Measurements from ENCODE around the gene AJAP1.

AJAP1 gene

DNA sequence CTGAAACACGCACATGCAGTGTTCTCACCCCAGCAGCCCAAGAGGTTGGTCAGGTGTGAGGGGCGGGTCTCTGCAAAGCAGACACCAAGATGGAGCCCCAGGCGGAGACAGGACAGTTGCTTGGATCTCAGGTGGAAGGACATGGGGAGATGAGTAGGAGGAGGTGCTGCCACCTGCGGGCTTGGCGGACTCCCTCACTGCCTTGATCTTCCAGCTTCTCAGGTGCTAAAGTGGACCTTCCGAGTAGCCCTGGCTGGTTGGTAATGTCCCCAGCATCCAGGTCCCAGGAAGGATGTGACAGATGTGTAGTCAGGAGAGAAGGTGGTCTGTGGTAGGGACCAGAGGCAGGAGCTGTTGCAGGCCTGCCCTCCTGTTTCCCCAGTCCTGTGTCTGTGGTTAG lies 114.1 kb downstream of the AJAP1 start:
- in situ Hi-C loops (cut with MboI; ENCODE audit: low sequenced_read_pairs) = no loop called here

DNA sequence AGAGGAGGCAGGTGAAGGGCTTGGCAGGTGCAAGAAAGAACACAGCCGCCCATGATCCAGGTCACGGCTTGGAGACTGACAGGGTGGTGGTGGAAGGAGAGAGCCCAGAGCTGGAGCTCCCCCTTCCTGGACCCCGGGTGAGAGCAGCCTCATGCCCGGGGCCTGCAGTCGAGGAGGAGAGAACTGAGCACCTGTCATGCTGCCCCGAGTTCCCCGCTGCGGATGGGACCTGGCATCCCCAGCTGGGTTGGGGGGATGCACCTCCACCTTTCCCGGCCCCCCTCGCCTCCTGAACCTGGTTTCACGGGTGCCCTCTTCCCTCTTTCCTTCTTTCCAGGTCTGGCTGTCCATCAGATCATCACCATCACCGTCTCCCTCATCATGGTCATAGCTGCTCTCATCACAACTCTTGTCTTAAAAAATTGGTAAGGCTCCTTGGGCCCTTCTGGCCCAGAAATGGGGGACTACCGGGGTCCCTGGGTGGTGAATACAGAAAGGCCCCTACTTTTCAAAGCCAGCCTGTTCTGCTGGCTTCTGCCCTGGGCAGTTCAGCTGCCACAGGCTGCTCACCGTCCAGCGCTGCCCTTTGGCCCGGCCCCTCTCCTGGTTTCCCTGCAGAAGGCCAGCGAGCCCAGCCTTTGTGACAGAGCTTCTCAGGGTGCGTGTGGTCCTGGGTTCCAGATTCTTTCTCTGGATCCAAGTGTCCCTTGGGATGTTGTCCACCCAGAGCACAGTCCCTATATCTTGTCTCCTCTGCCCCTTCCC lies 115.3 kb downstream of the AJAP1 start:
- in situ Hi-C loops (cut with MboI; ENCODE audit: low sequenced_read_pairs) = no loop called here

DNA sequence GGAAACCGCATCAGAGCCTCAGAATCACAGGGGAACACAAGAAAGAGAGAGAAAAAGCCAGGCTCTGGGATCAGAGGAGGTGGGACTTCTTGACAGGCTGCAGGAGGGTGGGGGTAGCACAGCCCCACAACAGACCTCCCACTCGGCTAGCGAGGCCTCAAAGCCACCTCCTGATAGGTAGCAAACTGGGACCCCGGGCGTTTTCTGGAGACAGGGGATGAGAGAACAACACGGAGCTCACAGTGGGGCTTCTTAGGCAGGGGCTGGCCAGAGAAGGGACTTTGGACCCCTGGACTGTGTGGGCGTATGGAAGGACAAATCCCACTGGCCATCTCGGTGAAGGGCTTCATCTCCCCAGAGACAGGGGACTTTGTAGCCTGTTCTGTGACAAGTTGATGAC lies 116.3 kb downstream of the AJAP1 start:
- in situ Hi-C loops (cut with MboI; ENCODE audit: low sequenced_read_pairs) = no loop called here

DNA sequence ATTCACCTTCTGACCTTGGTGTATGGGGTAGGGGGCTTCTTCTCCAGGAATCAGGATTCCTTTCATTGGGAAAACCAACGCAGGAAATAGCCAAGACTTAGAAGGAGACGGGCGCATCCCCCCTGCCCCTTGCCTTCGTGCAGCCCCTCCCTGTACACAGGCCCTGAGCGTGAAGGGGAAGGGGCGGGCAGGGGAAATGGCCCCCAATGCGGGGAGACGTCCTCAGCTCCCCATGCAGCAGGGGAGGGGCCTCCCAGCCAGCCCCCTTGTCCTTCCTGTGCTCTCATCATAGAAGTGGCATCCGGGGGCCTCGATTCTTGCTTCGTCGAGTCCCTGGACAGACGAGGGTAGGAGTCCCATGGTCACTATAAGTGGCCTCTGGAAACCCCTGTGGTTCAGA lies 116.9 kb downstream of the AJAP1 start:
- in situ Hi-C loops (cut with MboI; ENCODE audit: low sequenced_read_pairs) = no loop called here

DNA sequence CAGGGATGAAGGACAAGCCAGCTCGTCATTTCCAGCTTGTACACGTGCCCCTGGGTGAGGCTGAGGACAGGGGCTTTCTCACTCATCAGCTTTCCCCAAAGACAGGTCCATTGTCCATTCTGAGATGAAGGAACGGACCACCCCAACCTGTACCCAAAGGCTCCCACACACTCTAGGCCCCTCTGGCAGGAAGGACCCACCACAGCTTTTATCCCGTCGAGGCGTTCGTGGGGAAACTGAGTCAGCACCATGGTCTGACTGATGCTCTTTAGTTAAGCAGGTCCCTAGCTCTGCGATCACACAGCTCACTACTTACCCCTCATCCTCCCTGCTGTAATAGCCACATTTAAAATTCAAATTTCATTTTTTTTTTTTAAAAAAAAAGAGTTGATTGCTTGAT lies 117.3 kb downstream of the AJAP1 start:
- in situ Hi-C loops (cut with MboI; ENCODE audit: low sequenced_read_pairs) = no loop called here

DNA sequence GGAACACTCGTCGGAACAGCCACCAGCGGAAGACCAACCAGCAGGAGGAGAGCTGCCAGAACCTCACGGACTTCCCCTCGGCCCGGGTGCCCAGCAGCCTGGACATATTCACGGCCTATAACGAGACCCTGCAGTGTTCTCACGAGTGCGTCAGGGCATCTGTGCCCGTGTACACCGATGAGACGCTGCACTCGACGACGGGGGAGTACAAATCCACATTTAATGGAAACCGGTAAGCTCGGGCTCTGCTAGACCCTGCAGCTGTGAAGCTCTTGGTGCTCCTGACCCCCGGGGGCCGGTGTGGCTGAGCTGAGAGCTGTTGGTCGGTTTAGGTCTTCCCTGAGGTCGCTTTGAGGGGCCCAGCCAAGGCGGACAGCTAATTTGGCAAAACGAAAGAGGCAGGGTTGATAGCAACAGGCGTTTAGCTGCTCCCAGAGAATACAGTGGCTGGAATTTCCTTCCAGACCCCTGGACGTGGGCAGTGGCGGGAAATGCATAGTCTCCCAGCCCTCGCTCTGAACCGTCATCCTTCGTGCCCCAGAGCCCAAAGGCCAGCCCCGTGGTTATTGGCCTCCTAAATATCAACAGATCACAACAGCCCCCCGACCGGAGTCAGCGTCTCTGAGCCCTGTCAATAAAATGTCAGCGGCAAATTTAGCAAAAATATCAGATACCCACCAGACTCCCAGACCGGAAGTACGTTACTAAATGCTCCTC lies 118.0 kb downstream of the AJAP1 start:
- in situ Hi-C loops (cut with MboI; ENCODE audit: low sequenced_read_pairs) = no loop called here

DNA sequence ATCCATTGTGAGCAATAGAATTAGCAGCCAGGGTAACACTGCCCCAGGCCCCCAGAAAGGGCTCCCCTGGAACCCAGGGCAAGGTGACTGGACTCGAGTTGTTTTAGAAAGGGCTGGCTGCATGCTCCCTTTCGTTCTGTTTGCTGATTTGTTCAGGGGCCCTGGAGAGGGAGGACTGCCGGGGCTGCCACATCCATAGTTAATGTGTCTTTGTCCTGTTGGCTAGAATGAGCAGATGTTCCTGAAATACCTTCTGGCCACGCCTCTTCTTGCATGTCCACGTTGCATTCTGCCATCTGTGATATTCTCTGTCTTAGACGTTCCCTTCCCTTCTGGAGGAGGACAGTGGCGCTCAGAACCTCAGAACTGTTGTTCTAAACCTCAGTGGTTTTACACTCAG lies 118.8 kb downstream of the AJAP1 start:
- in situ Hi-C loops (cut with MboI; ENCODE audit: low sequenced_read_pairs) = no loop called here

DNA sequence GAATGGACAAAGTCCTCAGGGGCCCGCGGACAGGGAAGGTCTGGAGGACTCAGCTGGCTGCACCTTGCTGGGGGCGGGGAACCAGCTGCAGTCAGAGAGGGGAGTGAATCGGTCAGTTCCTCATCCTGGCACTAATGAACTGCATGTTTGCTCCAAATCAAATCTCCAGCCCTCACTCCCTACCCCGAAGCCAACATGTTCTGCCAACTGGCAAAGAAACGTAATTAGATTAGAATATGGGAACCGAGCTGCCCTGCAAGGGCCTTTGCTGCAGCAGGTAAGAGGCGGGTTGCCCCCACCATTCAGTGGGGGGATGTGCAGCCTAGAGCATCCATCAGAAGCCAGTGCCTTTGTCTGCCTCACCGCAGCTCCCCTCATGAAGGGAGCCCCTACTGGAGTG lies 121.1 kb downstream of the AJAP1 start:
- in situ Hi-C loops (cut with MboI; ENCODE audit: low sequenced_read_pairs) = no loop called here

DNA sequence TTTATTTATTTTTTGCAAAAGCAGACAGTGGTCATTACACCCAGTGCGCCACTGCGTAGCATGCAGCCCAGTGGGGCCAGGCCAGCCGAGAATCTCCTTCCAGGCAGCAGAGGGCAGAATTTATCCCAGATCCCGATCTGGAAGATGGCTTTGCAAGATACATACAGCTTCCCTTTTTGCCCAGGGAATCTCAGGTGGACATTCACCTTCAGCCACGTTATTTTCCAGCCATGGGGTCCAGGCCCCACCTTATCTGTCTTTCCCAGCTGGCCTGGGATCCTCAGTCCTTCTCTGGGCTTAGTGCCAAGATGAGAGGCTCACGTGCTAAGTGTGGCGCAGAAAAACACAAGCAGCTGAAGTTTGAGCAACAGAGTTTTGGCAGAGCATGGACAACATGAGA lies 123.6 kb downstream of the AJAP1 start:
- in situ Hi-C loops (cut with MboI; ENCODE audit: low sequenced_read_pairs) = no loop called here

DNA sequence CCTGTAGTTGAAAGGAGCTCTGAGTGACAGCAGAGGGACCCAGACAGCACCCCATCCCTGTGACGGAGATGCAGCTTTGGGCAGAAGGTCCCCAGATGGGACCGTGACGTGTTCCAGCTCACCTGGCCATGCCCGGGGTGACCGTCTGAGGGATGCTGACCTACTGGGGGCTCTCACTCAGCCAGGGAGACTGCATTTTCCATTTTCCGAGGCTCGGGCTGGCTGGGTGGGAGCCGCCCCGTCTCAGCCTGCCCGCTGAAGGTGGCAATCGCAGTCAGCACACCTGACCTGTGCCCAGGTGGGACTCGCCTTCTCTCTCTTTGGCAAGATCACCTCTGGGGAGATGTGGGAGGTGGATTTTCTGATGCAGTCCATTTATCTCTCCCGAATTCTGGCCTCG lies 127.2 kb downstream of the AJAP1 start:
- in situ Hi-C loops (cut with MboI; ENCODE audit: low sequenced_read_pairs) = no loop called here

DNA sequence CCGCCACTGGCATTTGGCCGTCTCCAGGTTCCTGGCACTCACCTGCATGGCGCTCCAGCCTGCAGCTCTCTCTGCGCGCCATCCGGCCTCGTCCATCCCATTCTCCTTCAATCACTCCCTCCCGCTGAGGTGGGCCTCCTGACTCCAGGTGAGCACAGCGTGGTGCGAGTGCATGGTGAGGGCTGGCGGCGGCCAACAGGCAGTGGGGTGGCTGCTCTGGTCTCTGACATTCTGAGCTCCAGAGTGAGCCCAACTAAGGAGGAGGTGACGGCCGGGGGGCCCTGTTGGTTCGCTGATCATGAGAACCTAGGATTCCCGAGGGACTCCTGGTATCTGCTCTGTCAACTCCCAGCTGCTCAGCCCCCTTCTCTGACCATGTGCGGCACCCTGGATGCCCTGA lies 130.4 kb downstream of the AJAP1 start:
- in situ Hi-C loops (cut with MboI; ENCODE audit: low sequenced_read_pairs) = no loop called here

DNA sequence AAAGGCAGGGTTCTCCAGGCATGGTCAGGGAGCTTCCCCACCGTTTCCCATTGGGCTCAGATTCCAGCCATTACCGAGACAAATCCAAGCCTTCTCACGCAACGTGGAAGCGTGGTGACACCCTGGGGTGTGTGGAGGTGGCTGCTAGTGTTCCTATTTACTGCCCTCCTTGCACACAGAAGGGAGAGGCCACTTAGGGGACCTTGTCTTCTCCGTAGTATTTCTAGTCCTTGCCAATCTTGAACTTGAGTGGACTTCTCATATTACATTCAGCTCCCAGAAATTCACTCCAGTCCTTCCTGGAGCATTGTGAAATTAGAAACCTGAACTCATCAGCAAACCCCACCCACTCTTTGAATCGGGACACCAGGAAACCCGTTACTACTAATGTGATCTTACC lies 131.6 kb downstream of the AJAP1 start:
- in situ Hi-C loops (cut with MboI; ENCODE audit: low sequenced_read_pairs) = no loop called here

DNA sequence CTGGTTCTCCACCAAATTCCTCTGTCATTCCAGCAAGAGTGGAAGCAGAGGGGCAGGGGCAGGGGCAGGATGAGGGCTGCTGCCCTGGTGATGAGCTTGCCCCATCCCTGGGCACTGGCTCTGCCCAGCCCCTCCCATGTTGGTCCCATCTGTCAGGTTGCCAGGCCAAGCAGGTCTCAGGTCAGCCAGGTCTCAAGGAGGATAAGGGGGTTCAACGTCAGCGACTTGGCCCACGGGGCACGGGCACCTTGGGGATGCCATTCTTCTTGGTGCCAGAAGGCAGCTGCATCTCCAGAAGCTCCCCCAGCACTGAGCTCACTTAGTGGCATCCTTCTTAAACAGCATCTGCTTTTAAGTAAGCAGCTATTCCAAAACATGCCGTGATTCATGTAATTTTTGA lies 133.1 kb downstream of the AJAP1 start:
- in situ Hi-C loops (cut with MboI; ENCODE audit: low sequenced_read_pairs) = no loop called here

DNA sequence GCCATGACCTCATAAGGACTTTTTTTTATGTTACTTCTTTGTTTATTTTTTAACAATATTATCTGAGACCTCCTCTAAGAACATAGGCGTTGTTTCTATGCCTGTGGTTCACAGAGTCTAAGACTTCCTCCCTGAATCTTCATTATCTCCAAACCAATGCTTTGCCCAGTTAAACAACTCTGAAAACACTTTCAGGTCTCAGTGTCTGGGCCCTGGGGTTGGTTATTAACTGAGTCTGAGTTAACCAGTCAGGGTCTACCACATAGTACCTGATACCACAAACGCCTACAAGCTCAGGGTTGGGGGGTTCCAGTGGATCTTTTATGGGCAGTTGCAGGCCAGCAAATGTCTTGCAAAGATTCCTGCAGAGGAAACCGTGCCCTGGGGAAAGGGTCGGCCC lies 138.2 kb downstream of the AJAP1 start:
- in situ Hi-C loops (cut with MboI; ENCODE audit: low sequenced_read_pairs) = no loop called here

DNA sequence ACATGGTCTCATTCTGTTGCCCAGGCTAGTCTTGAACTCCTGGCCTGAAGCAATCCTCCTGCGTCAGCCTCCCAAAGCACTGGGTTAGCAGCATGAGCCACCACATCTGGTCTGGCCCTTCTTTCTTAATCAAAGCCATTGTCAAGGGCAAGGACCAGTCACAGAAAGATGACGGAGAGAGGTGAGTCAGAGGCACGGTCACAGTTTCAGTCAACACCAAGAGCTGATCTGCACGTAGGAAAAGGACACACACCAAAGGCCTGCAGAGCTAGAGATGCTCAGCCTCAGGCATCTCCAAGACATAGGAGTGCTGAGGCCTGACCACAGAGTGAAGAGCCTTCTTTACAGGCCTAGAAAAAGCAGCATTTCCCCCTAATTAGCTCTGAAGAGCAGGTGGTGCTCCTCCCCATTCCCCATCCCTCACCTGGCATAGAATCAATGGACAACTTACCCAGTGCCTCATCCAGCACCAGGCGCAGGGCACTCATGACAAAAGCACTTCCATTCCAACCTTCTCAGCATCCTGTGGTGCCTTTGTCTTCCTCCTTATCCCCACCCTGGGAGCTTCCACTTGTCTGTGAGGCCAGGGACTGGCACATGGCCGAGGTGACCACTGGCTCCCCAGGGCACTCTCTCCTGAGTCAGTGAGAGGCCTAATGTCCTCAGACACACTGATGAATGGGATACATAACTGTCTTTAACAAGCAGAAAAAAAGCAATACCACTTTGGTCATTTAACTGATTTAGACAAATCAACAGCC lies 139.8 kb downstream of the AJAP1 start:
- in situ Hi-C loops (cut with MboI; ENCODE audit: low sequenced_read_pairs) = no loop called here

DNA sequence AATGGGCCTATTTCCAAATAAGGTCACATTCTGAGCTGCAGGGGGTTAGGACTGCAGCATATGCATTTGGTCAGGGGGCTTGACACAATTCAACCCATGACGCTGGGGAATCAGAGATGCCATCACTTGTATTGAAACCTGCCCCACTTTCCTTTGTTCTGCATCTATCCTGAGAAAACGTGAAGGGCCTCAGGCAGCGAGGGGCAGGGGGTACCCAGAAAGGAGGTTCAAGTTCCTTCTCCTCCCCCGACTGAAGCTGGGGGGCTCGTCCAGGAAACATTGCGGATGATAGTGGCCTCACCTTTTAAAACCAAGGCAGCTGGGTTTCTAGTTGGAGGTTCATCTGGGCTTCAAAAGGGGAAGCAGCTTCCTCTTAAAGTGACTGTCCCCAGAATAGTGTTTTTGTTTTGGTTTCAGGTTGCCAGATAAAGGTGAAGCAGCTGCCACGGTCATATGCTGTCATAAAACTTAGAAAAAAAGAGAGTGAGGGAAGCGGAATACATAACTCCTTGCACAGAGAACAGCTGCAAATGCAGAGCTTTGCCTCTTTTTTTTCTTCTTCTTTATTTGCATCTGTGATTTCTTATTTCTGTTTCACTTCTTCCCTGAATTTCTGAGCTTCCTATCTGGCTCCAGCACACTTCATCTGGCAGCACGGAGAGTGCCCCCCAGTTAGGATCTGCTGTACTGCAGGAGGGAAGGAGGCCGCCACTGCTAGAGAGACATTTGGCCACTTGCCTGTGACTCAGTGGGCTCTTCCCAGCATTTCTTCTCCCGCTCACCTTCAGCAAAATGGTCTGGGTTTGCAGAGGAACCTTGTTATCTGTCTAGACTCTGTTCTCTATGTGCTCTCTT lies 142.0 kb downstream of the AJAP1 start:
- in situ Hi-C loops (cut with MboI; ENCODE audit: low sequenced_read_pairs) = no loop called here

DNA sequence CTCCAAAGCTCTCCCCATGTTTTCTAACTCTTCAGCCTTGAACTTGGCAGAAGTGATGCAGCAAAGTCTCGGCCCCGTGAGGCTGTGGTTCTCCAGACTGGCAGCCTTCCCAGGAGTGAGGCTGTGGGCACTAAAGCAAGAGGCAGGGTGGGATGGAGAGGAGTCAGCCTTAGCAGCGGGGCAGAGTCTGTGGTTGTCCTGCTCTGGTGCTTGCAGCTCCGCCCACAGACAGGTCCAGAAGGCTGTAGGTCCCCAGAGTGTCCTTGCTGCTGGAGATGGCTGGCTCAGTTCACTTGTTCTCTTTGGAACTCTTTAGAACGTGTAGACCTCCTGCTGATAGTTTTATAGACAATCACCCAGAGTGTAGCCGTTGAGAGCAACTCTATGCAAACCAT lies 142.6 kb downstream of the AJAP1 start:
- in situ Hi-C loops (cut with MboI; ENCODE audit: low sequenced_read_pairs) = no loop called here

DNA sequence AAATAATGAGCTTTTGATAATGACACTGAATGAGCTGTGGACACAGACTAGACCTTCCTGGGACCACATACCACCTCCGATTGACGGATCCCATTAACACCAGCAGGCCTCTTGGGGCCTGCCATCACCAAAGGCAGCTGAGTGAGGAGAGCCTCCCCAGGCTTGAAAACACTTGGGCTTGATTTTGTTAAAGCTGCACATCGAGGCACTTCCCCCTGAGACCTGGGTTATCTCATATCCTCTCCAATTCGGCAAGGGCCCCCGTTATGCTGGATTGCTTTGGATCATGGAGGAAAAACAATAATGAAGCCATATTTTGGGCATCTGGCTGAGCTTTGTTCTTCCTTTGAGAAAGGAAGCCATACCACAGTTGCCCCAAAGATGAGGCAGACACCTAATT lies 143.0 kb downstream of the AJAP1 start:
- in situ Hi-C loops (cut with MboI; ENCODE audit: low sequenced_read_pairs) = no loop called here

DNA sequence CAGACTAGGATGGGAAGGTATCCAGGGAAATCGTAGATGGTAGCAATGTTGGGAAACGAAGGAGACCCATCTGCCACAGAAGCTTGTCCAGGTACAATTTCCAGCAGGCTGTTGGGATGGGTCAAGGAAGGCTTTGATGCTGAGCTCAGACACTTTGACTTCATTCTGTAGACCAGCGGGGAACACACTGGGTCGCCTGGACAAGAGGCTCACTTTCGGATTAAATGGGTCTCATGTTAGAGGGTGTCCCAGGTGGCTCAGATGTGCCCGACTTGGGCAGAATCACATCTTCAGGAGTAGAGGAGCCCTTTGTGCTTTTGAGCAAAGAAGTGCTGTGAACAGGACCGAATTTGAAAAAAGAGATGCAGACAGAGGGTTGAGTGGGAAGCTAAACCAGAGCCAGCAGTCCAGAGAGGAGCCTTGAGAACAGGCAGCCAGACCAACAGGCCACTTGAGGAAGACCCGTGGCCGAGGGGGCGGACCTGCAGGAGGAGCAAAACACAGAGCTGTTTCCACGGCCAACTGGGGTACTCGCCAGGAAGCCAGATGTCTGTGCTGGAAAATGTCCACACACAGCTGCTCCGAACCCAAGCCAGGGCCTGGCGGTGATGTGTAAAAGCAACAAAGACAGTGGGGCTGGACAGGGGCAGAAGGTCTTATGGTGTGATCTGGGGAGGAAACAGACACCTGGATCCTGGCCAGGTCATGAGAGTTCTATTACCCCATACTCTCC lies 146.9 kb downstream of the AJAP1 start:
- in situ Hi-C loops (cut with MboI; ENCODE audit: low sequenced_read_pairs) = no loop called here

DNA sequence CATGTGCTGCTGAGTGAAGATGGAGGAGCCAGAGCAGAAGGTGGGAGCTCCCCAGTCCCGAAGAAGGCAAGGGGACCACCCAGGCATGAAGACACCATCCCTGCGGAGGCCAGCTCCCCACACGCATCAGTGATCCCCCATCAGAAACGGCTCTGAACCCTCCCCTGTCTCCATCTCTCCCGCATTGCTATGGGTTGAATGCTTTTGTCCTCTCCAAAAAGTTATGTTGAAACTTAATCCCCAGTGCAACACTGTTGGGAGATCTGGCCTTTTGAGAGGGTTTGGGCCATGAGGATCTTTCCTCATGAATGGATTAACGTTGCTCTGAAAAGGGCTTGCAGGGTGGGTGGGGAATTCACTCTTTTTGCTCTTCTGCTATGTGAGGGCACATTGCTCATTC lies 147.6 kb downstream of the AJAP1 start:
- in situ Hi-C loops (cut with MboI; ENCODE audit: low sequenced_read_pairs) = no loop called here
